B cell (primary cell): ENCODE data around the gene IL7R. TPM values are rescaled to one million over a fixed set of nuclear protein-coding genes. Genes with fewer than 3 reads are reported as not detected.

ENCODE experiments used
- ATAC-seq: fragments of 200-7000 bp; cut with Tn5 transposase; one replicate; pipeline ENCODE4 v1.10.0; 2021; ENCODE audit warnings: low read depth, mild to moderate bottlenecking, moderate number of reproducible peaks, moderate library complexity
- CTCF ChIA-PET: fragments of 350-600 bp; sonication (Branson Sonifier 250); formaldehyde crosslinking; loops from one replicate; lab custom pipeline; 2021; ENCODE audit warnings: antibody characterized with exemption, inconsistent platforms; lab: Charles Lee
- POLR2A ChIA-PET: fragments of 350-600 bp; sonication (Branson Sonifier 250); formaldehyde crosslinking; loops from one replicate; lab custom pipeline; 2021; ENCODE audit warnings: antibody characterized with exemption; lab: Charles Lee
- DNase-seq: peaks from one replicate; pipeline ENCODE4 v3.0.0; 2013
- H2AFZ ChIP-seq: 2 replicates; pipeline ENCODE4 v1.6.1; 2012; ENCODE audit warnings: mild to moderate bottlenecking, low read depth, low read length; ENCODE audit not compliant: insufficient read depth, poor library complexity, severe bottlenecking
- H3K27ac ChIP-seq, 2 donors: 1 replicate in 1 of 2; 2 replicates in 1 of 2; pipeline ENCODE4 v1.5.1; 2012 to 2013; ENCODE audit warnings: low read length in 2 of 2, mild to moderate bottlenecking in 2 of 2, moderate library complexity in 1 of 2
- H3K27me3 ChIP-seq, 4 experiments: fragments of 200-600 bp in 1 of 4; sonication (generic) in 1 of 4; replicated peaks in 1 of 4; 1 replicate in 2 of 4; 2 replicates in 2 of 4; pipeline versions ENCODE4 v1.6.1 to v1.7.0; 2013 to 2016; ENCODE audit warnings: low read length in 3 of 4, mild to moderate bottlenecking in 2 of 4, mixed read lengths in 1 of 4, moderate library complexity in 1 of 4; ENCODE audit not compliant: insufficient read depth in 4 of 4, control insufficient read depth in 3 of 4; ENCODE audit errors: control extremely low read depth in 1 of 4
- H3K36me3 ChIP-seq, 2 experiments: replicated peaks in 1 of 2; 1 replicate in 1 of 2; 2 replicates in 1 of 2; pipeline versions ENCODE4 v1.6.1 to v1.7.1; 2013; ENCODE audit warnings: low read length in 1 of 2; ENCODE audit not compliant: insufficient read depth in 2 of 2, control insufficient read depth in 1 of 2; ENCODE audit errors: control extremely low read depth in 1 of 2, extremely low read depth in 1 of 2
- H3K4me1 ChIP-seq, 2 donors: fragments of 200-600 bp in 1 of 2; sonication (generic) in 1 of 2; 1 replicate in 1 of 2; 2 replicates in 1 of 2; pipeline versions ENCODE4 v1.5.1 to v1.6.1; 2013 to 2017; ENCODE audit warnings: low read length in 2 of 2; ENCODE audit not compliant: control insufficient read depth in 2 of 2, insufficient read depth in 2 of 2
- H3K4me2 ChIP-seq: replicated peaks from 2 replicates; pipeline ENCODE3; 2012; ENCODE audit warnings: mild to moderate bottlenecking, low read depth, low read length; ENCODE audit not compliant: poor library complexity, severe bottlenecking
- H3K4me3 ChIP-seq, 5 experiments: fragments of 200-600 bp in 1 of 5; sonication (generic) in 1 of 5; 1 replicate in 3 of 5; 2 replicates in 2 of 5; pipeline versions ENCODE4 v1.5.1 to v1.7.0; 2011 to 2016; ENCODE audit warnings: low read length in 4 of 5, mild to moderate bottlenecking in 4 of 5, low read depth in 2 of 5, control low read depth in 1 of 5, moderate library complexity in 1 of 5; ENCODE audit not compliant: insufficient read depth in 1 of 5; ENCODE audit errors: control extremely low read depth in 1 of 5, extremely low read depth in 1 of 5
- H3K79me2 ChIP-seq: fragments of 200-600 bp; sonication (generic); one replicate; pipeline ENCODE4 v1.6.0; 2016; ENCODE audit warnings: low read length; ENCODE audit not compliant: control insufficient read depth, insufficient read depth
- H3K9ac ChIP-seq: fragments of 200-600 bp; sonication (generic); 2 replicates; pipeline ENCODE4 v1.6.1; 2017; ENCODE audit warnings: mild to moderate bottlenecking, low read length, moderate library complexity
- H3K9me3 ChIP-seq, 3 donors: one replicate each; pipeline versions ENCODE4 v1.6.1 to v1.7.1; 2013; ENCODE audit warnings: low read length in 2 of 3; ENCODE audit not compliant: control insufficient read depth in 2 of 3, insufficient read depth in 1 of 3; ENCODE audit errors: control extremely low read depth in 1 of 3
- H4K20me1 ChIP-seq: 2 replicates; pipeline ENCODE4 v1.6.0; 2012; ENCODE audit warnings: mild to moderate bottlenecking, low read length; ENCODE audit not compliant: insufficient read depth, control insufficient read depth, poor library complexity, severe bottlenecking
- H3K27ac Mint-ChIP-seq: one replicate; pipeline ENCODE4 v1.8.0; 2021; ENCODE audit warnings: mixed read lengths
- H3K27me3 Mint-ChIP-seq: one replicate; pipeline ENCODE4 v1.8.0; 2021; ENCODE audit warnings: mixed read lengths
- H3K4me1 Mint-ChIP-seq: one replicate; pipeline ENCODE4 v1.8.0; 2021; ENCODE audit warnings: mixed read lengths
- H3K4me3 Mint-ChIP-seq: one replicate; pipeline ENCODE4 v1.8.0; 2021; ENCODE audit warnings: mixed read lengths
- H3K9me3 Mint-ChIP-seq: one replicate; pipeline ENCODE4 v1.8.0; 2022; ENCODE audit warnings: mixed read lengths; ENCODE audit not compliant: insufficient read depth
- EZH2 ChIP-seq: IDR thresholded peaks from 2 replicates; pipeline ENCODE4 v1.6.1; 2012; ENCODE audit warnings: borderline replicate concordance, low read depth, mild to moderate bottlenecking, moderate library complexity, low read length; ENCODE audit not compliant: insufficient read depth, poor library complexity, severe bottlenecking
- WGBS: methylation state at CpG from one replicate; pipeline ENCODE4 v1.1.5; 2013; ENCODE audit warnings: missing lambda C conversion rate; ENCODE audit not compliant: insufficient coverage; 5-methylcytosine and 5-hydroxymethylcytosine counted together
- intact Hi-C: fragments of 100-400 bp; cut with micrococcal nuclease; formaldehyde crosslinking; loops from one replicate; pipeline ENCODE4 v1.10.0; 2022
- polyA plus RNA-seq: library from polyadenylated mRNA; depleted of rRNA; stranded (reverse); fragments of >200 nt; gene quantifications from 2 replicates; pipeline ENCODE4 v1.2.3, GENCODE V29; 2012
- total RNA-seq, 2 donors: library from RNA; stranded (reverse); fragments of 120-200 nt in 1 of 2; gene quantifications; 1 replicate in 1 of 2; 2 replicates in 1 of 2; pipeline versions ENCODE4 v1.2.3 to v1.2.4, GENCODE V29; 2013 to 2022
- TF ChIP-seq, protein P1 (sequence below): fragments of 200-600 bp; IDR thresholded peaks from one replicate; pipeline ENCODE4 v1.8.0; 2022; ENCODE audit warnings: antibody characterized with exemption, mild to moderate bottlenecking

Gene IL7R
- total and polyA plus RNA-seq, 2 donors (not counting 1 experiment from before 2014, with no cell fraction given): 2.4 TPM

DNA sequence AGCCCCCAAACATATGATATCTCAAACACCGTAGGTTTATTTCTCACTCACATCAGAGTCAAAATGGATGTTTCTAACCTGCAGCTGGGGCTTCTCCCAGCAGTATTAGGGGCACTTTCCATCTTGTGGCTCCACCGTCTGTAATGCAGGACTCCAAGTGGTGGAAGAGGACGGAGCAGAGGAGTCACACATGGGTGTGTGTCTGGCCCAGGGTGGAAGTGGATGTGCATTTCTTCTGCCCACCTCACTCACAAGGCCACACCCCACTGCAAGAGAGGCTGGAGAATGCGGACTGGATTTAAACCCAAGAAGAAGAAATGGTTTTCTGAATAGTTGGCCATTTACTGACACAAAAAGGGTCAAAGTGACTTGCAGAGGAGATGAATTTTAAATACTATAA, 13.9 kb downstream of the IL7R start:
- ATAC-seq (no peak), DNase-seq (no peak)
- POLR2A ChIA-PET: no interaction called here
- TF ChIP-seq, protein P1, sequence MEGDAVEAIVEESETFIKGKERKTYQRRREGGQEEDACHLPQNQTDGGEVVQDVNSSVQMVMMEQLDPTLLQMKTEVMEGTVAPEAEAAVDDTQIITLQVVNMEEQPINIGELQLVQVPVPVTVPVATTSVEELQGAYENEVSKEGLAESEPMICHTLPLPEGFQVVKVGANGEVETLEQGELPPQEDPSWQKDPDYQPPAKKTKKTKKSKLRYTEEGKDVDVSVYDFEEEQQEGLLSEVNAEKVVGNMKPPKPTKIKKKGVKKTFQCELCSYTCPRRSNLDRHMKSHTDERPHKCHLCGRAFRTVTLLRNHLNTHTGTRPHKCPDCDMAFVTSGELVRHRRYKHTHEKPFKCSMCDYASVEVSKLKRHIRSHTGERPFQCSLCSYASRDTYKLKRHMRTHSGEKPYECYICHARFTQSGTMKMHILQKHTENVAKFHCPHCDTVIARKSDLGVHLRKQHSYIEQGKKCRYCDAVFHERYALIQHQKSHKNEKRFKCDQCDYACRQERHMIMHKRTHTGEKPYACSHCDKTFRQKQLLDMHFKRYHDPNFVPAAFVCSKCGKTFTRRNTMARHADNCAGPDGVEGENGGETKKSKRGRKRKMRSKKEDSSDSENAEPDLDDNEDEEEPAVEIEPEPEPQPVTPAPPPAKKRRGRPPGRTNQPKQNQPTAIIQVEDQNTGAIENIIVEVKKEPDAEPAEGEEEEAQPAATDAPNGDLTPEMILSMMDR: no peak
- TF ChIP-seq EZH2: no peak
- intact Hi-C loops: no loop called here
- H2AFZ ChIP-seq: no peak overlapping the region
- no peaks in the 10 kb centered on the region for H3K27me3 ChIP-seq
- H3K36me3 ChIP-seq: no peaks in the 10 kb centered on the region
- H3K4me1 ChIP-seq: peaks cover 11% of the 10 kb centered on the region in 2 donors
- peaks cover 8% of the 10 kb centered on the region for H3K4me1 Mint-ChIP-seq
- no peaks in the 10 kb centered on the region for H3K9me3 ChIP-seq
- H3K9me3 Mint-ChIP-seq: no peaks in the 10 kb centered on the region
- CTCF ChIA-PET: interaction anchor here (0.6 kb wide), 1 partner anchor 941 kb away, joined by 4 read pairs; the partner anchor contains the start of gene DNAJC21
- H3K4me3 ChIP-seq: no peak overlapping the region
- H3K27me3 Mint-ChIP-seq: no peaks in the 10 kb centered on the region
- H4K20me1 ChIP-seq: no peaks in the 10 kb centered on the region
- no peaks in the 10 kb centered on the region for H3K79me2 ChIP-seq
- WGBS: no CpG with 5 or more reads among the region's 4 CpGs
- H3K27ac Mint-ChIP-seq: no peak overlapping the region
- no peak overlapping the region for H3K4me3 Mint-ChIP-seq
- H3K27ac ChIP-seq: no peak overlapping the region
- no peak overlapping the region for H3K4me2 ChIP-seq
- H3K9ac ChIP-seq: no peak overlapping the region

DNA sequence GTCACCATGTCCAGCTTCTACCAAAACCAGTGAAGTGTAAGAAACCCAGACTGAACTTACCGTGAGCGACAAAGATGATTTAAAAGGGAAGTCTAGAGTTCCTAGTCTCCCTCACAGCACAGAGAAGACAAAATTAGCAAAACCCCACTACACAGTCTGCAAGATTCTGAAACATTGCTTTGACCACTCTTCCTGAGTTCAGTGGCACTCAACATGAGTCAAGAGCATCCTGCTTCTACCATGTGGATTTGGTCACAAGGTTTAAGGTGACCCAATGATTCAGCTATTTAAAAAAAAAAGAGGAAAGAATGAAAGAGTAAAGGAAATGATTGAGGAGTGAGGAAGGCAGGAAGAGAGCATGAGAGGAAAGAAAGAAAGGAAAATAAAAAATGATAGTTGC, 19.8 kb downstream of the IL7R start:
- Histone ChIP-seq H3K9me3 (no peaks in the 10 kb centered on the region), H3K79me2 (no peaks in the 10 kb centered on the region), H3K4me2 (no peak overlapping the region), H3K4me3 (no peak overlapping the region), H3K36me3 (no peaks in the 10 kb centered on the region), H2AFZ (no peak overlapping the region), H3K9ac (no peak overlapping the region), H3K27ac (no peak overlapping the region), H3K27me3 (no peaks in the 10 kb centered on the region), H4K20me1 (no peaks in the 10 kb centered on the region), H3K4me1 (no peaks in the 10 kb centered on the region)
- no peaks in the 10 kb centered on the region for H3K27me3 Mint-ChIP-seq
- no peak for DNase-seq
- ChIA-PET CTCF (no interaction called here), POLR2A (no interaction called here)
- H3K4me1 Mint-ChIP-seq: peaks cover 3% of the 10 kb centered on the region
- intact Hi-C loops: no loop called here
- ATAC-seq: no peak
- no peaks in the 10 kb centered on the region for H3K9me3 Mint-ChIP-seq
- no peak overlapping the region for H3K4me3 Mint-ChIP-seq
- H3K27ac Mint-ChIP-seq: no peak overlapping the region
- WGBS: no CpG with 5 or more reads among the region's 2 CpGs
- TF ChIP-seq EZH2: no peak
- TF ChIP-seq, protein P1: no peak
